Left ventricle myocardium superior (tissue), 1 donor: Measurements from ENCODE around the gene SF3A1. TPM values are rescaled to one million over a fixed set of nuclear protein-coding genes. Genes with fewer than 3 reads are reported as not detected.
"Not testable (repeated sequence)": the region's sequence is repeated elsewhere in the genome, so short reads cannot be mapped to it uniquely, and the experiment has no call there.

Experiments used
- ATAC-seq: fragments of 200-7000 bp; cut with Tn5 transposase; one replicate; pipeline ENCODE4 v1.9.1; 2020; ENCODE audit warnings: mild to moderate bottlenecking, moderate library complexity
- DNase-seq: peaks from one replicate; pipeline ENCODE4 v3.0.0-alpha.2; 2020
- intact Hi-C: fragments of 100-400 bp; cut with micrococcal nuclease; formaldehyde crosslinking; loops from one replicate; pipeline ENCODE4 v1.11.0; 2022
- total RNA-seq: library from RNA; stranded (reverse); fragmentation: NEBNext Ultra II Directional; extraction: Animal tissue kit (Norgen Biotek cat#: 25700); gene quantifications from one replicate; pipeline ENCODE4 v1.2.1, GENCODE V29; 2021
- donor health status: DM: no; HTN: yes; CAD: no; lungs with severe emphysema.

The SF3A1 gene
- total RNA-seq, 1 donor from 2014 or later, result 104 TPM

DNA sequence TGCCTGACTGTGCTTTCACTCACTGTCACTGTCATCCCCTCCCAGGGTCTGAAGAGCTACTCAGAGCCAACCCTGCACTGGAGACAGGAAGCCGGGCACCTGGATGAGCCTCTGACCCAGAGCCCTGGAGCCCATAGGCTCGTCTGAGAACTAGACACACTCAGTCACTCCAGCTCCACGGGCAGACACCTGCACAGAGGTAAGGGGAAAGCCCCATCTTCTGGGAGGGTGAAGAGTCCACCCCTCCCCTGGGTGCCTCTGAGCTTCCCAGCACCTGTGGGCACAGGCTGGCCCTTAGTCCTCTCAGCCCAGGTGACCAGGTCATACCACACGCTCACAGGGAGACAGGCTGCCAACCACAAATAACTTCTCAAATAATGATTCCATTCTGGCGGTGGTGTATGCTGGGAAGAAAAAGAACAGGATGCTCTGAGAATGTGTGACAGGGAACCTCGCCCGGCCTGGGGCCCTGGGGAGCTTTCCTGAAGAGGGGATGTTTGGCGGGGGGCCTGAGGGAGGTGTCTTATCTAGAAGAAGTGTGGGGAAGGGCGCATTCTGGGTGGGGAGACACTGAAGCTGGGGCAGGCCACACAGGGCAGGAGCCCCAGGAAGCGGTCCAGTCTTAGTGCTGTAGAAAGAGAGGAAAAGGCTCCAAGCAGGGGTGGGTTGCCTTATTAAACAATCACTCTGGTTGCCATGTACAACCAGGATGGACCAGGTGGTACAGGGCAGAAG, 5.4 kb upstream of the SF3A1 start:
- intact Hi-C loops, result no loop called here
- no peak for ATAC-seq
- DNase-seq, result no peak

DNA sequence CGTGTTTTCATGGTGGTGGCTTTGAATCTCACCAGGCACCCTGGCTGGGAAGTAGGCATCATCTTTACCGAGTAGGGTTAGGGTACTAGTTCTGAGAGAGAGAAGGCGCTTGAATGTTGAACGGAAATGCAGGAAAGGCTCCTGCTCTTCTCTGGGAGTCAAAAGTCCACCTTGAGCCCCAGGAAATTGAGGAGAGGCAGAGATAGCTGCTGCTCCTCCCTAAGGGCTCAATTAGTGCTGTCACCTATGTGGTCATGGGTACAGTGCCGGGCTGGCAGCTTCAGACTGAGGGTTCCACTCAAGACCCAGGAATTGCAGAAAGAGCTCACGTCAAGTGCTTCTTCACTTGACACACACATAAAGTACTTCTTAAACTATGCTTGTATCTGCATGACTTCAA, 1.8 kb upstream of the SF3A1 start:
- no peak for DNase-seq
- intact Hi-C loops, result no loop called here
- ATAC-seq, result no peak

GRCh38 chr22:30357650-30358215, 1.0 kb upstream of the SF3A1 start:
- intact Hi-C loops, result no loop called here
- no peak for ATAC-seq

DNA sequence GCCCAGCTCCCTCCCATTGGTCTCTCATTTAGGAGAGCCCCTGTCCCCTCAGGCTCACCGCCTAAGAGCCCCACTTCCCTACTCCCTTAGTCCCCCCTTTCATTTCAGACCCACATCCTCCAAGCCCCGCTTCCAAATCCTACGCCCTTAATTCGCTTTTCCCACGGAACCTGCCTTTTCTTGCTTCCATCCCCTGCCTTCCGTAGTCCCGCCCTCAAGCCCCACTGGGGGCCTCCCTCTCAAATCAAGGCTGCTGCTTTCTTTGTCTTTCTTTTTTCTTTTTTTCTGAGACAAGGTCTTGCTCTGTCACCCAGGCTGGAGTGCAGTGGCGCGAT, 509 bp upstream of the SF3A1 start:
- DNase-seq, result no peak
- intact Hi-C loops, result no loop called here
- no peak for ATAC-seq

More at GRCh38 chr22:30357650-30358215, 1.0 kb upstream of the SF3A1 start:
- no peak for DNase-seq

- intact Hi-C loops, result no loop called here
- ATAC-seq (no peak), DNase-seq (no peak)
These were observed 2.0 kb downstream of the SF3A1 start for GRCh38 chr22:30354644-30355043.

DNA sequence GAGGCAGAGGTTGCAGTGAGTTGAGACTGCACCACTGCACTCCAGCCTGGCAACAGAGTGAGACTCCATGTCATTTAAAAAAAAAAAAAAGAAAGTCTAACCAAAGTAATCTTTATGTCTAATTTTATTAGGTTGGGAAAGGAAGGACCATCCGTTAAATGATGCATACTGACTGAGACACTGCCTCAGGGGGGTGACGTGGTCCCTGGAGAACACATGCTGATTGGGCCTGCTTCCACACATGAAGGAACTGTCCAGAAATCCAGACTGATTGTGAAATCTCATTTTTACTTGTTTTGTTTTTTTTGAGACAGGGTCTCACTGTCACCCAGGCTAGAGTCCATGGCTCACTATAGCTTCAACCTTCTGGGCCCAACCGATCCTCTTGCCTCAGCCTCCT, 5.5 kb downstream of the SF3A1 start:
- DNase-seq (no peak), ATAC-seq (no peak)
- intact Hi-C loops, result no loop called here

- intact Hi-C loops, result loop anchor here (10.0 kb wide), 1 partner anchor 54 kb away; no protein-coding TSS in a partner anchor
- ATAC-seq, result no peak
These were observed 7.9 kb downstream of the SF3A1 start for GRCh38 chr22:30348809-30349208.

GRCh38 chr22:30348404-30348803, 8.3 kb downstream of the SF3A1 start:
- no peak for ATAC-seq
- intact Hi-C loops, result loop anchor here (10.0 kb wide), 1 partner anchor 54 kb away; no protein-coding TSS in a partner anchor
- no peak for DNase-seq

More at GRCh38 chr22:30348809-30349208, 7.9 kb downstream of the SF3A1 start:
- DNase-seq, result no peak

DNA sequence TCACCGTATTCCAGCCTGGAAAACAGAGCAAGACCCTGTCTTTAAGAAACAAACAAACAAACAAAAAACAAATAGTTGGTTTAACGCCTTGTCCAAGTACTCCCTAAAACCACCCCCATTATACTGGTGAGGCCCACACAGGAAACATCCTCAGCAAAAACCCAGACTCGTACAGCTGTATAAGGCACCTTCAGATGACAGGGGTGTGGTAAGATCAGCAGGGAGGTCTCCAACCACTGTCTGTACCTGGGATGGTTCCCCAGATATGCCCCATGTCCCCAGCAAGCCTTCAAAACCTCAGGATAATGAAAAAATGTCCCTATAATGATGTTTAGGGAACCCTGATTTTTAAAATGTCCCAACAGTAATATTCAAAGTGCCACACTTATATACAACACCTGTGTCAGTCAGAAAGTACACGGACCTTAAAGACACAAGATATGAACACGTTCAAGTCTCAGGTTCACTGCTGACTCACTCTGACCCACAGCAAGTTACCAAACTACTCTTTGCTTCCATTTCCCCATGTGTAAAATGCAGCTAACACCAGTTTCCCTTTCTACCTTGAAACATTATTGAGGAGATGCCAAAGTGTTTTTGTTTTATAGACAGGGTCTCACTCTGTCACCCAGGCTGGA, 9.3 kb downstream of the SF3A1 start:
- ATAC-seq, result no peak
- no peak for DNase-seq
- intact Hi-C loops, result loop anchor here (10.0 kb wide), 1 partner anchor 53 kb away; no protein-coding TSS in a partner anchor

- ATAC-seq, result no peak
- DNase-seq, result no peak
- intact Hi-C loops, result loop anchor here (10.0 kb wide), 1 partner anchor 50 kb away; no protein-coding TSS in a partner anchor
These were observed 12.1 kb downstream of the SF3A1 start for GRCh38 chr22:30344447-30345200.

GRCh38 chr22:30340911-30341685, 15.6 kb downstream of the SF3A1 start:
- intact Hi-C loops, result loop anchor here (10.0 kb wide), 1 partner anchor 46 kb away; no protein-coding TSS in a partner anchor
- DNase-seq (peak; percentile 91), ATAC-seq (peak; percentile 90)

- intact Hi-C loops, result no loop called here
- no peak for ATAC-seq
- no peak for DNase-seq
These were observed 17.9 kb downstream of the SF3A1 start for GRCh38 chr22:30338802-30339201.

DNA sequence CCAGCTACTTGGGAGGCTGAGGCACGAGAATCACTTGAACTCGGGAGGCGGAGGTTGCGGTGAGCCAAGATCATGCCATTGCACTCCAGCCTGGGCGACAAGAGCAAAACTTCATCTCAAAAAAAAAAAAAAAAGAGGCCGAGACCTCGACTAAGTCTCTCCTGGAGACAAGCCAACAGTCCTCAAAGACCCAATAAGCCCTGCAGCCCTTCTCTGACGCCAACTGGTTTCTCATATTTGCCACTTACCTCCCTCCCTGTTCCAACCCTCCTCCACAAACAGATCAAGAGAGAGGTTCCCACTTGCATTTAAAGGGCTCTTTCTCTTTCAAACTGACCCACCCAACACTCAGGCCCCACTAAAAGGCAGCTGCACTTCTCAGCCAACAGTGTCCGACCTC, 18.4 kb downstream of the SF3A1 start:
- intact Hi-C loops, DNase-seq, ATAC-seq: not testable (repeated sequence)

DNA sequence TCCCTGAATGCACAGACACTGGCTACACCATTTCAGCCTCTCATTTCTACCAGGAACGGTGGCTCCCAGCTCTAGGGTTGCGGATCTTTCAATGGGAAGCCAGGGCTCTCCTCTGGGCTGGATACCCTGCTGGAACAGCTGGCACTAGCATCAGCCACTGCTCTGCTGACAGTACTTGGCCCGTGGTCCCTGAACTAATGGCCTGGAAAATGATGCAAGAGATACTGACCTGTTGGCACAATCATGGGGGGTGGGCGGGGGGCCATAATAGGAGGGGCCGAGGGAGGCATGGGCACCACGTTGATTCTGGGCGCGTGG, 19.3 kb downstream of the SF3A1 start:
- no peak for DNase-seq
- no peak for ATAC-seq
- intact Hi-C loops, result no loop called here

GRCh38 chr22:30336752-30337460, 19.8 kb downstream of the SF3A1 start:
- ATAC-seq, result peak; percentile 84
- intact Hi-C loops, result no loop called here
- DNase-seq, result peak; percentile 83

GRCh38 chr22:30335236-30335635, 21.5 kb downstream of the SF3A1 start:
- DNase-seq, result no peak
- ATAC-seq, result no peak
- intact Hi-C loops, result no loop called here

- intact Hi-C loops, result no loop called here
These were observed 22.0 kb downstream of the SF3A1 start for GRCh38 chr22:30334646-30335045.

DNA sequence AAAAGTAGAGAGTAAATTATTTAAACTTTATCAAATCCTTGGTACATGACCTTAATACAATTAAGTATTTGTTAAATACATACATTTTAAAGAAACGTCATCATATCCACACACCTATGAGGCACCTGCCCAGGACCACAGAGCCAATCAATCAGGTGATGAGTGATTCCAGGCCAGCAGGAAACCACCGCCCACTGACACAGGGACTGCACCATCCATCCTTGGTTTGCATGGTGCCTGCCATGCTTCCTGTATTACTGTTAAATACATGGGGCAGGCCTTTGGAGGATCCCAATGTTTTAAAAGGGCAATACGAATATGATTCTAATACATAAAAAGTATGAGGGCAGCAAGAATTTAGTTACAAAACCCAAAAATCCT, 23.0 kb downstream of the SF3A1 start:
- ATAC-seq (no peak), DNase-seq (no peak)
- intact Hi-C loops, result no loop called here

More at GRCh38 chr22:30334646-30335045, 22.0 kb downstream of the SF3A1 start:
- no peak for ATAC-seq
- DNase-seq, result no peak
